GM12892 (cell line): Measurements from ENCODE around the gene POLR2L.

ENCODE experiments used
- POLR2A ChIP-seq: IDR thresholded peaks from 2 replicates; pipeline ENCODE4 v1.6.1; 2011; ENCODE audit warnings: low read depth, low read length, control low read depth
- POLR2AphosphoS5 ChIP-seq: IDR thresholded peaks from 2 replicates; pipeline ENCODE4 v1.6.1; 2011; ENCODE audit warnings: low read depth, low read length, control low read depth
- TAF1 ChIP-seq: IDR thresholded peaks from 2 replicates; pipeline ENCODE4 v1.6.1; 2011; ENCODE audit warnings: low read depth, mild to moderate bottlenecking, control low read depth, low read length, borderline replicate concordance

GRCh38 chr11:800473-800872 is 41.9 kb downstream of the POLR2L start:
- no peak for TF ChIP-seq TAF1
- TF ChIP-seq POLR2AphosphoS5 = no peak
- TF ChIP-seq POLR2A = no peak
